ENCODE measurements around the gene LMAN2.

The LMAN2 gene

GRCh38 chr5:177333420-177334154, 17.9 kb downstream of the LMAN2 start:
- H3K36me3 ChIP-seq (ENCODE audit: low read depth): peaks cover 84% of the 10 kb centered on the region
- TF ChIP-seq, protein P1, sequence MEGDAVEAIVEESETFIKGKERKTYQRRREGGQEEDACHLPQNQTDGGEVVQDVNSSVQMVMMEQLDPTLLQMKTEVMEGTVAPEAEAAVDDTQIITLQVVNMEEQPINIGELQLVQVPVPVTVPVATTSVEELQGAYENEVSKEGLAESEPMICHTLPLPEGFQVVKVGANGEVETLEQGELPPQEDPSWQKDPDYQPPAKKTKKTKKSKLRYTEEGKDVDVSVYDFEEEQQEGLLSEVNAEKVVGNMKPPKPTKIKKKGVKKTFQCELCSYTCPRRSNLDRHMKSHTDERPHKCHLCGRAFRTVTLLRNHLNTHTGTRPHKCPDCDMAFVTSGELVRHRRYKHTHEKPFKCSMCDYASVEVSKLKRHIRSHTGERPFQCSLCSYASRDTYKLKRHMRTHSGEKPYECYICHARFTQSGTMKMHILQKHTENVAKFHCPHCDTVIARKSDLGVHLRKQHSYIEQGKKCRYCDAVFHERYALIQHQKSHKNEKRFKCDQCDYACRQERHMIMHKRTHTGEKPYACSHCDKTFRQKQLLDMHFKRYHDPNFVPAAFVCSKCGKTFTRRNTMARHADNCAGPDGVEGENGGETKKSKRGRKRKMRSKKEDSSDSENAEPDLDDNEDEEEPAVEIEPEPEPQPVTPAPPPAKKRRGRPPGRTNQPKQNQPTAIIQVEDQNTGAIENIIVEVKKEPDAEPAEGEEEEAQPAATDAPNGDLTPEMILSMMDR (IDR thresholded peaks at IDR 0.05; ENCODE audit: poor library complexity, severe bottlenecking): no peak
- no peak overlapping the region for H3K27ac ChIP-seq (ENCODE audit: poor library complexity, severe bottlenecking)
- H3K4me3 ChIP-seq (ENCODE audit: severe bottlenecking): no peak overlapping the region
- H3K9me3 ChIP-seq (ENCODE audit: severe bottlenecking): no peaks in the 10 kb centered on the region
- H3K27me3 ChIP-seq (ENCODE audit: insufficient read depth, poor library complexity, severe bottlenecking): no peaks in the 10 kb centered on the region
- no peaks in the 10 kb centered on the region for H3K4me1 ChIP-seq (ENCODE audit: insufficient read depth, poor library complexity, severe bottlenecking)
- no peak for DNase-seq (ENCODE audit: low spot score)
- no peak for ATAC-seq (ENCODE audit: low read depth)

GRCh38 chr5:177332896-177333260, 18.6 kb downstream of the LMAN2 start:
- Histone ChIP-seq H3K4me1 (ENCODE audit: insufficient read depth, poor library complexity, severe bottlenecking) (peaks cover 5% of the 10 kb centered on the region), H3K27ac (ENCODE audit: poor library complexity, severe bottlenecking) (no peak overlapping the region), H3K4me3 (ENCODE audit: severe bottlenecking) (no peak overlapping the region), H3K27me3 (ENCODE audit: insufficient read depth, poor library complexity, severe bottlenecking) (no peaks in the 10 kb centered on the region), H3K36me3 (ENCODE audit: low read depth) (peaks cover 77% of the 10 kb centered on the region), H3K9me3 (ENCODE audit: severe bottlenecking) (no peaks in the 10 kb centered on the region)
- no peak for DNase-seq (ENCODE audit: low spot score)
- TF ChIP-seq, protein P1 (IDR thresholded peaks at IDR 0.05; ENCODE audit: poor library complexity, severe bottlenecking): no peak
- no peak for ATAC-seq (ENCODE audit: low read depth)

DNA sequence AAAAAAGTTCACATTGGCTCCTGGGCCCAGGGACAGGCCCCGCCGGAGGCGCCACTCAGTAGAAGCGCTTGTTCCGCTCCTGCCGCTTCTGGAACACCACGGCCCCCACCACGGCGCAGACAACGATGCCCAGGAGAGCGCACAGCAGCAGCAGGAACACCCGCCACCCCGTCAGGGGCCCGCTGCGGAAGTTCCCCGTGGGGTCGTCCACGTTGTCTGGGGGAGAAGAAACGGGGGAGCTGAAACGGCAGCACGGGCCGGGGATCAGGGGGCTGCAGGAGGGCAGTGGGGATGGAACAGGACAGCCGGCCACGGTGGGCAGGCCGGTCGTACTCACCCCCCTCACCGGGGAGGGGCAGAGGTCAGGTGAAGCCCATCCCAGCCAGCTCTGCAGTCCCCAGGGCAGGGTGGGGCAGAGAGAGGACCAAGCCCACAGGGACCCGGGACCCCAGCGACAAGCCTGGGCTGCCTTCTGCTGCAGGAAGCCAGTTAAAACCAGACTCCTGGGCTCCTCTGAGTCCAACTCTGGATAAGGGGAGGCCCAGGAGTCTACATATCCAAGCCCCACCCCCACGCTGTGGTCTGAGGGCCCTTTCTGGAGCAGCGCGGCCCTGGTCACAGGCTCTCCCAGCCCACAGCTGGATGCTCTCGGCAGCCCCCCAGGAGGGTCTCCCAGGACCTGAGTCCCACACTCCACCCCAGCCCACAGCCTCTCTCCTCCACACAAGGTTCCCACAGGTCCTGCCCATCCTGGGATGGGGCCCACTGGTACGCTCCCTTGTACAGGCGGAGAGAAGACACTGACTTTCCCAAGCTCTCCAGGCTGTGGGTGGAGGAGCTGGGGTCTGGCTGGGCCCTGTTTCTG, 19.2 kb downstream of the LMAN2 start:
- H3K4me3 ChIP-seq (ENCODE audit: severe bottlenecking): no peak overlapping the region

GRCh38 chr5:177330991-177331842, 20.3 kb downstream of the LMAN2 start:
- H3K27ac ChIP-seq (ENCODE audit: poor library complexity, severe bottlenecking): no peak overlapping the region
- ATAC-seq (ENCODE audit: low read depth) (no peak), DNase-seq (ENCODE audit: low spot score) (no peak)
- H3K4me3 ChIP-seq (ENCODE audit: severe bottlenecking): no peak overlapping the region
- TF ChIP-seq, protein P1 (IDR thresholded peaks at IDR 0.05; ENCODE audit: poor library complexity, severe bottlenecking): no peak
- peaks cover 10% of the 10 kb centered on the region for H3K4me1 ChIP-seq (ENCODE audit: insufficient read depth, poor library complexity, severe bottlenecking)
- H3K36me3 ChIP-seq (ENCODE audit: low read depth): peaks cover 68% of the 10 kb centered on the region
- H3K27me3 ChIP-seq (ENCODE audit: insufficient read depth, poor library complexity, severe bottlenecking): no peaks in the 10 kb centered on the region
- H3K9me3 ChIP-seq (ENCODE audit: severe bottlenecking): no peaks in the 10 kb centered on the region

More for the DNA sequence above, 19.2 kb downstream of the LMAN2 start:
- peaks cover 7% of the 10 kb centered on the region for H3K4me1 ChIP-seq (ENCODE audit: insufficient read depth, poor library complexity, severe bottlenecking)
- H3K36me3 ChIP-seq (ENCODE audit: low read depth): peaks cover 75% of the 10 kb centered on the region
- TF ChIP-seq, protein P1 (IDR thresholded peaks at IDR 0.05; ENCODE audit: poor library complexity, severe bottlenecking): no peak
- H3K9me3 ChIP-seq (ENCODE audit: severe bottlenecking): no peaks in the 10 kb centered on the region
- DNase-seq (ENCODE audit: low spot score) (no peak), ATAC-seq (ENCODE audit: low read depth) (no peak)
- no peak overlapping the region for H3K27ac ChIP-seq (ENCODE audit: poor library complexity, severe bottlenecking)
- no peaks in the 10 kb centered on the region for H3K27me3 ChIP-seq (ENCODE audit: insufficient read depth, poor library complexity, severe bottlenecking)
